GM10248 (cell line): ENCODE data around the gene CTR9.

Experiments
- CTCF ChIA-PET: fragments of 300-600 bp; sonication (Branson Sonifier 250); formaldehyde crosslinking; extraction: SDS; loops from one replicate; lab custom pipeline; 2021; ENCODE audit warnings: antibody characterized with exemption; lab: Yijun Ruan, JAX
- POLR2A ChIA-PET: fragments of 350-650 bp; sonication (Branson Sonifier 250); formaldehyde crosslinking; extraction: SDS; loops from one replicate; lab custom pipeline; 2020; ENCODE audit warnings: antibody characterized with exemption; lab: Yijun Ruan, JAX
- DNase-seq: peaks from one replicate; pipeline ENCODE4 v3.0.0; 2012; ENCODE audit errors: extremely low spot score
- CTCF ChIP-seq: IDR thresholded peaks from 2 replicates; pipeline ENCODE4 v1.5.1; 2012; ENCODE audit warnings: mild to moderate bottlenecking, low read depth; ENCODE audit errors: extremely low read depth, missing control alignments, control extremely low read depth

The CTR9 gene

GRCh38 chr11:10780040-10780439 is 29.0 kb downstream of the CTR9 start:
- no peak for TF ChIP-seq CTCF
- ChIA-PET CTCF (interaction anchor here (1.1 to 6.0 kb wide), 3 partner anchors 9 to 16 kb away, joined by 5 to 53 read pairs (median 12); no protein-coding TSS in a partner anchor), POLR2A (interaction anchor here (1.3 kb wide), 1 partner anchor 29 kb away, joined by 3 read pairs; the partner anchor contains the start of gene EIF4G2)
- no peak for DNase-seq

GRCh38 chr11:10784232-10785145 is 33.4 kb downstream of the CTR9 start:
- ChIA-PET CTCF (interaction anchor here (0.8 to 6.0 kb wide), 8 partner anchors 8 to 355 kb away, joined by 3 to 53 read pairs (median 5); no protein-coding TSS in a partner anchor), POLR2A (interaction anchor here (1.6 kb wide), 1 partner anchor 24 kb away, joined by 5 read pairs; the partner anchor contains the start of gene EIF4G2)
- DNase-seq = no peak
- no peak for TF ChIP-seq CTCF

GRCh38 chr11:10785146-10785474 is 34.1 kb downstream of the CTR9 start:
- POLR2A ChIA-PET = interaction anchor here (1.6 kb wide), 1 partner anchor 23 kb away, joined by 5 read pairs; the partner anchor contains the start of gene EIF4G2
- CTCF ChIA-PET = interaction anchor here (0.8 to 6.0 kb wide), 6 partner anchors 7 to 355 kb away, joined by 3 to 53 read pairs (median 6); no protein-coding TSS in a partner anchor
- no peak for TF ChIP-seq CTCF

GRCh38 chr11:10786451-10786850 is 35.4 kb downstream of the CTR9 start:
- ChIA-PET POLR2A (interaction anchor here (0.5 to 1.4 kb wide), 3 partner anchors 22 to 39 kb away, joined by 4 to 8 read pairs (median 6); partner anchors contain the start of gene EIF4G2), CTCF (interaction anchor here (0.6 to 2.3 kb wide), 6 partner anchors 10 to 234 kb away, joined by 3 to 10 read pairs (median 3); no protein-coding TSS in a partner anchor)
- no peak for TF ChIP-seq CTCF
- no peak for DNase-seq

More at GRCh38 chr11:10785146-10785474, 34.1 kb downstream of the CTR9 start:
- no peak for DNase-seq

GRCh38 chr11:10792385-10793068 is 41.5 kb downstream of the CTR9 start:
- POLR2A ChIA-PET = interaction anchor here (0.6 to 3.9 kb wide), 5 partner anchors 12 to 1167 kb away, joined by 3 to 47 read pairs (median 4); partner anchors contain the start of genes CTR9 and EIF4G2
- peak; percentile 99 for TF ChIP-seq CTCF
- DNase-seq = peak; percentile 89
- CTCF ChIA-PET = interaction anchor here (0.6 to 6.2 kb wide), 54 partner anchors 10 to 1174 kb away, joined by 3 to 81 read pairs (median 4); partner anchors contain the start of genes EIF4G2 and RNF141
